GM21423 (cell line): ENCODE results near the gene ZC3H4.
"Not testable (repeated sequence)": the region's sequence is repeated elsewhere in the genome, so short reads cannot be mapped to it uniquely, and the experiment has no call there.

Experiments
- ATAC-seq: cut with Tn5 transposase; IDR thresholded peaks from one replicate; pipeline ENCODE4 v1.9.1; 2021; ENCODE audit warnings: mild to moderate bottlenecking, moderate library complexity; ENCODE audit not compliant: unreplicated experiment

The ZC3H4 gene

GRCh38 chr19:47109177-47109540 is 4.4 kb downstream of the ZC3H4 start:
- no peak for ATAC-seq

GRCh38 chr19:47107953-47108746 is 5.4 kb downstream of the ZC3H4 start:
- ATAC-seq: no peak

- no peak for ATAC-seq
These were observed 6.2 kb downstream of the ZC3H4 start for GRCh38 chr19:47107202-47107952.

GRCh38 chr19:47106821-47107201 is 6.8 kb downstream of the ZC3H4 start:
- no peak for ATAC-seq

- ATAC-seq: no peak
These were observed 7.7 kb downstream of the ZC3H4 start for GRCh38 chr19:47105874-47106273.

GRCh38 chr19:47104680-47105079 is 8.9 kb downstream of the ZC3H4 start:
- no peak for ATAC-seq

- ATAC-seq: no peak
These were observed 11.1 kb downstream of the ZC3H4 start for GRCh38 chr19:47102346-47103060.

- ATAC-seq: not testable (repeated sequence)
These were observed 12.5 kb downstream of the ZC3H4 start for GRCh38 chr19:47101116-47101515.

GRCh38 chr19:47100290-47100689 is 13.3 kb downstream of the ZC3H4 start:
- no peak for ATAC-seq

GRCh38 chr19:47099576-47100050 is 14.0 kb downstream of the ZC3H4 start:
- ATAC-seq: no peak

GRCh38 chr19:47098608-47099007 is 15.0 kb downstream of the ZC3H4 start:
- no peak for ATAC-seq

GRCh38 chr19:47097396-47098201 is 16.0 kb downstream of the ZC3H4 start:
- no peak for ATAC-seq

GRCh38 chr19:47096721-47097120 is 16.9 kb downstream of the ZC3H4 start:
- ATAC-seq: no peak

GRCh38 chr19:47096100-47096704 is 17.4 kb downstream of the ZC3H4 start:
- ATAC-seq: no peak

- no peak for ATAC-seq
These were observed 18.0 kb downstream of the ZC3H4 start for GRCh38 chr19:47095476-47096099.

GRCh38 chr19:47094557-47095475 is 18.8 kb downstream of the ZC3H4 start:
- no peak for ATAC-seq

- ATAC-seq: no peak
These were observed 19.7 kb downstream of the ZC3H4 start for GRCh38 chr19:47093841-47094240.

- no peak for ATAC-seq
These were observed 20.3 kb downstream of the ZC3H4 start for GRCh38 chr19:47093254-47093653.
